Suppressor macrophage treated with lipopolysaccharide for 1 hour (primary cell): ENCODE results near the gene TRPM2.

Experiments
- DNase-seq, 3 donors: peaks; one replicate each; pipeline ENCODE4 v3.0.0-alpha.2; 2020 to 2022

Gene TRPM2

DNA sequence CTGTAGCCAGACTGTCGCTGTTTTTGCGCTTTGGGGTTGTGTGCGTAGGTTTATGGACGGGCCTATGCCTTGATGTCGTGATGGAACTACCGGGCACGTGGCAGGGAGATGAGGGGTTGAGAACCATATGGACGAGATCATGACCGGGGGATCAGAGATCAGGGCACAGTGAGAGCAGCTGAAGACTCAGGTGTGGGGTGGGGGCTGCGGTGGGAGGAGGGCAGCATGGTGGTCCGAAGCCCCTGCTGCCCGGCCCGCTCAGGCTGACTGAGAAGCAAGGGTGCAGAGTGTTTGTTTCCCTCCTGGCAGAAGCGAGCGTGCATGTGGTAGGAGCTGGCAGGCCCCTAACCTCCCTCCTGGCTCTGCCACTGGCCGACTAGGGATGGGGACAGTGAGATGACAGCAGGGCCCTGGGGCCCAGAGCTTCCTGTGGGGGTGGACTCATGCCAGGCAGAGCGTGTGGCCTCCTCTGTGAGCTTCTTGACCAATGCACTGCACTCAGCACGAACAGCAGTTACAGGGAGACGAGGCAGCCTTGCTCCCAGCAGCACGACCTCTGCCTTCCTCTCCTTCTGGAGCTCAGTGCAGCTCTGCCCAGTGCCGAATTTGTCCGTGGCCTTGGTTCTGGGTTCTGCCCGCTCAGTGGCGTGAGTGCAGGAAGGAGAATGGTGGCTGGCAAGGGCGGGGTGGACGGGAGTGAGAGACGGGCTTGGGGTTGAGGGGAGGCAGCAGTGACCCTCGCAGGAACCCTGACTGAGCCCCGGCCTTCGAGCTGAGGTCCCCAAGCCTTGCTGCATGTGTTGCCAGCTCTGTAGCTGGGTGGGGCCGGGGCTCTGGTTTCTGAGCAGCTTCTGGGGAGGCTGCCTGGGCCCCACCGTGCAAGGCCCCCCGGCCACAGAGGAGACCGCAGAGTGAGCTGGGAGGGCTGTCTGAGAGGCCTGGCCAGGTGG lies 79.7 kb downstream of the TRPM2 start:
- no peak for DNase-seq

GRCh38 chr21:44433791-44434567 lies 80.6 kb downstream of the TRPM2 start:
- no peak for DNase-seq

DNA sequence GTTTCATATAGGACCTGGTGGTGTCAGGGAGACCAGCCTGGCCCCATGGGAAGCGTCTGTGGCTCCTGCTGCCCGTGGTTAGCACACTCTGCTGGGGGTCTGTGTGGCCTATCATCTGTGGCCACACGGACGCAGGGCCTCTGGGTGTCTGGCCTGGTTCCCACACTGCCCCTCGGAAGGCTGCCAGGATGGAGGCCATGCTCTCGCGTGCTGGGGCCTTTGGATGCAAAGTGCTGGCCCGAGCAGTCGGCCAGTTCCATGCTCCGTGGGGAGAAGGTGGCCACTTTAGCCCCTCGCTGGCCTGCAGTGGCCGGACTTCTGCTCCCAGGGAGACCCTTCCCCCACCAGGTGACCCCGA lies 81.1 kb downstream of the TRPM2 start:
- DNase-seq: no peak

DNA sequence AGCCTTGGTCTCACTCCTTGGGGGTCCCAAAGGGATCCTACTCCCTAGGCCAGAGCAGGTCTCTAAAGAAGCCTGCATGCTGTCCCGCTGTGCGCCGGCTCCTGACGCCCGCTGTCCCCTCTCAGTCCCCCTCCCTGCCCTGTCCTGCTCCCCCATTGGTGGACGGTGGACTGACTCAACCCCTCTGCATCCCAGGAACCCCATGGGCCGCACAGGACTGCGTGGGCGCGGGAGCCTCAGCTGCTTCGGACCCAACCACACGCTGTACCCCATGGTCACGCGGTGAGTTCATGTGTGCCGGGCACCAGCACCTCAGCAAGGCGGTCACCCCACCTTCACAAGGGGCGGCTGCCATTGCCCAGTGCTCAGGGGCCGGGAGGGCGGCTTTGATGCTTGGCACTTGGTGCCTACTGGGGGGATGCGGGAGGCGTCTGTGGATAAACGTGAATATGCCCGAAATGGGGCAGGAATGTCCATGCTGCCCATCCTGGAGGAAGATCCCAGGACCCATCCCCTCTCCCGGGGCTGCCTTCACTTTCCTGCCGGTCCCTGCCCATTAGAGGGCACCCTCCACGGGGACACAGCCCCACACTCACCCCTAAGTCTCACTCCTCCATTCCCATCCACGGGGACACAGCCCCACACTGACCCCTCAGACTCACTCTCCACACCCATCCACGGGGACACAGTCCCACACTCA lies 81.7 kb downstream of the TRPM2 start:
- no peak for DNase-seq

GRCh38 chr21:44436111-44436611 lies 82.7 kb downstream of the TRPM2 start:
- DNase-seq: no peak

DNA sequence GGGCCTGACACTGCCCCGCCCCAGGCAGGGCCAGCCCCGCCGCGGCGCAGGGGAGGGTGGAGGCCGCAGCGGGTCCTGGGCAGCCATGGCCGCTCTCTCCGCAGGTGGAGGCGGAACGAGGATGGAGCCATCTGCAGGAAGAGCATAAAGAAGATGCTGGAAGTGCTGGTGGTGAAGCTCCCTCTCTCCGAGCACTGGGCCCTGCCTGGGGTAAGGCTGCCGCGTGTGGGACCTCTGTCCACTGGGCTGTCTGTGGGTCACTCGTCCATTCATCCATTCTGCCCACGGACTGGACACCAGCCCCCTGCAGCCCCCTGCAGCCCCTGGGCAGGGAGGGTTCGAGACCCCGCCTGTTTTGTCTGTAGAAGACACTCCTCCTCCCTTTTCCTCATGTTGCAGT lies 83.5 kb downstream of the TRPM2 start:
- DNase-seq: no peak

GRCh38 chr21:44437371-44437695 lies 83.9 kb downstream of the TRPM2 start:
- DNase-seq: no peak

- DNase-seq: no peak
These were observed 84.4 kb downstream of the TRPM2 start for GRCh38 chr21:44437696-44438431.

DNA sequence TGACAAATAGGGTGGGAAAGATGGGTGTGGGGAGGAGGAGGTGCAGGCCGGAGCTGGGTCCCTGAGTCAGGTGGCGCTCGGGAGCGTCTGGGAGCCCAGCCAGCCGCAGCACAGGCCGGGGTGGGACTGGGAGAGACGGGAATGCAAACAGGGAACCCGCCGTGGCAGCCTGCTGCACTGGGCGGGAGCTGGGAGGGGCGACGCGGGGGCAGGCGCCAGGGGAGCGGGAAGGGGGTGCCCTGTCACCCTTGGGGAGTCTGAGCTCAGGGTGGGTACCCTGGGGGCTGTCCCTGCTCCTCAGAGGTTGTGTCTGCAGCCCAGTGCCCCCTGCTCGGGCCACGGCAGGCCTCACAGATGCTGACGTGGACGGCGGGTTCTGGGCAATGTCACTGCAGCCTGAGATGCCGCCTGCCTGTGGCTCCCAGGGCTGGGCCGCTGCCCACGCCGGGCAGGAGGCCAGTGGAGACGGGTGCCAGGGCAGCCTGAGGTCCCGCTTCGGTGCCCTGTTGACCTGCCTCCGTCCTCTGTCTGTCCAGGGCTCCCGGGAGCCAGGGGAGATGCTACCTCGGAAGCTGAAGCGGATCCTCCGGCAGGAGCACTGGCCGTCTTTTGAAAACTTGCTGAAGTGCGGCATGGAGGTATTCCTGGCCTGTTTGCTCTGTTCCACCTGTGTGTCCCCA lies 85.2 kb downstream of the TRPM2 start:
- DNase-seq: no peak

GRCh38 chr21:44439211-44439600 lies 85.8 kb downstream of the TRPM2 start:
- no peak for DNase-seq

DNA sequence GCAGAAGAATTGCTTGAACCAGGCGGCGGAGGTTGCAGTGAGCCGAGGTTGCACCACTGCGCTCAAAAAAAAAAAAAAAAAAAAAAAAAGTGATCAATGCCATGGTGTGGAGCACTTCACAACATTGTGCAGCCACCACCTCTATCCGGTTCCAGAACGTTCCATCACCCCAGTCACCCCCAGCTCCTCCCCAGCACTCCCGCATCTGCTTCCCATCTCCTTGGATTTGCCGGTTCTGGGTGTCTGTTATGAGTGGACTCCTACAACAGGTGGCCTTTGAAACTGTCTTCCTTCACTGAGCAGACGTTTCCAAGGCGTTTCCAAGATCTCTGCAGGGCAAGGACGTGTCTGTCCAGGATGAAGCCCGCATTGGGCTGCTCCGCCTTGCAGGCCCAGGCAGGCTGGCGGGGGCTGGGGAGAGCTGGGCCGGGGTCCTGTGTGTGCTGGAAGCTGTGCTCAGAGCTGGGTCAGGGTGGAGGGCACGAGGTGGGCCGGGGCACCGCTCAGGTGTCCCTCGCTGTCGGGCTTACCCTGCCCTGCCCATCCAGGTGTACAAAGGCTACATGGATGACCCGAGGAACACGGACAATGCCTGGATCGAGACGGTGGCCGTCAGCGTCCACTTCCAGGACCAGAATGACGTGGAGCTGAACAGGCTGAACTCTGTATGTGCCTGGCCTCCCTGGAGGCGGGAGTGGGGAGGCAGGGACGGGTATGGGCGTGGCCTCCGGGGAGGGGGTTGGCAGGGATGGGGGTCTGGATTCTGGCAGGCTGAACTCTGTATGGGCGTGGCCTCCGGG lies 87.0 kb downstream of the TRPM2 start:
- DNase-seq: no peak

GRCh38 chr21:44441041-44441400 lies 87.6 kb downstream of the TRPM2 start:
- no peak for DNase-seq

DNA sequence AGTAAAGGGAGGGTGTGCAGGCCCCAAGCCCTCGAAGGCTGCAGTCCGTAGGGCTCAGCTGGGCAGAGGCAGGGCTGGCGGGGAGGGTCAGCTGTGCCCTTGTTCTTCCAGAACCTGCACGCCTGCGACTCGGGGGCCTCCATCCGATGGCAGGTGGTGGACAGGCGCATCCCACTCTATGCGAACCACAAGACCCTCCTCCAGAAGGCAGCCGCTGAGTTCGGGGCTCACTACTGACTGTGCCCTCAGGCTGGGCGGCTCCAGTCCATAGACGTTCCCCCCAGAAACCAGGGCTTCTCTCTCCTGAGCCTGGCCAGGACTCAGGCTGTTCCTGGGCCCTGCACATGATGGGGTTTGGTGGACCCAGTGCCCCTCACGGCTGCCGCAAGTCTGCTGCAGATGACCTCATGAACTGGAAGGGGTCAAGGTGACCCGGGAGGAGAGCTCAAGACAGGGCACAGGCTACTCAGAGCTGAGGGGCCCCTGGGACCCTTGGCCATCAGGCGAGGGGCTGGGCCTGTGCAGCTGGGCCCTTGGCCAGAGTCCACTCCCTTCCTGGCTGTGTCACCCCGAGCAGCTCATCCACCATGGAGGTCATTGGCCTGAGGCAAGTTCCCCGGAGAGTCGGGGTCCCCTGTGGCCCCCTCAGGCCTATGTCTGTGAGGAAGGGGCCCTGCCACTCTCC lies 88.3 kb downstream of the TRPM2 start:
- DNase-seq: no peak

DNA sequence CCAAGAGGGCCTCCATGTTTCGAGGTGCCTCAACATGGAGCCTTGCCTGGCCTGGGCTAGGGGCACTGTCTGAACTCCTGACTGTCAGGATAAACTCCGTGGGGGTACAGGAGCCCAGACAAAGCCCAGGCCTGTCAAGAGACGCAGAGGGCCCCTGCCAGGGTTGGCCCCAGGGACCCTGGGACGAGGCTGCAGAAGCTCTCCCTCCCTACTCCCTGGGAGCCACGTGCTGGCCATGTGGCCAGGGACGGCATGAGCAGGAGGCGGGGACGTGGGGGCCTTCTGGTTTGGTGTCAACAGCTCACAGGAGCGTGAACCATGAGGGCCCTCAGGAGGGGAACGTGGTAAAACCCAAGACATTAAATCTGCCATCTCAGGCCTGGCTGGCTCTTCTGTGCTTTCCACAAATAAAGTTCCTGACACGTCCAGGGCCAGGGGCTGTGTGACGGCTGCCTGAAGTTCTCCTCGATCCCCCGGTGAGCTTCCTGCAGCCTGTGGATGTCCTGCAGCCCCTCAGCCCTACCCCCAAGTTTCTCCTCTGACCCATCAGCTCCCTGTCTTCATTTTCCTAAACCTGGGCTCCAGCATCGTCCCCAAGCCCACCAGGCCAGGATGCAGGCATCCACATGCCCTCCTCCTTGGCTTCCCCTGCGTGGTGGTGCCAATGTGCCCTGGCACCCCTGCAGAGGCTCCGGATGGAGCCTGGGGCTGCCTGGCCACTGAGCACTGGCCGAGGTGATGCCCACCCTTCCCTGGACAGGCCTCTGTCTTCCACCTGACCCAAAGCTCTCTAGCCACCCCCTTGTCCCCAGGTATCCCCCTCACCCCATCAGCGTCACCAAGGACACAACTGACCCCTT lies 89.1 kb downstream of the TRPM2 start:
- DNase-seq: no peak

GRCh38 chr21:44443291-44443890 lies 90.0 kb downstream of the TRPM2 start:
- no peak for DNase-seq

GRCh38 chr21:44443891-44444285 lies 90.5 kb downstream of the TRPM2 start:
- no peak for DNase-seq

DNA sequence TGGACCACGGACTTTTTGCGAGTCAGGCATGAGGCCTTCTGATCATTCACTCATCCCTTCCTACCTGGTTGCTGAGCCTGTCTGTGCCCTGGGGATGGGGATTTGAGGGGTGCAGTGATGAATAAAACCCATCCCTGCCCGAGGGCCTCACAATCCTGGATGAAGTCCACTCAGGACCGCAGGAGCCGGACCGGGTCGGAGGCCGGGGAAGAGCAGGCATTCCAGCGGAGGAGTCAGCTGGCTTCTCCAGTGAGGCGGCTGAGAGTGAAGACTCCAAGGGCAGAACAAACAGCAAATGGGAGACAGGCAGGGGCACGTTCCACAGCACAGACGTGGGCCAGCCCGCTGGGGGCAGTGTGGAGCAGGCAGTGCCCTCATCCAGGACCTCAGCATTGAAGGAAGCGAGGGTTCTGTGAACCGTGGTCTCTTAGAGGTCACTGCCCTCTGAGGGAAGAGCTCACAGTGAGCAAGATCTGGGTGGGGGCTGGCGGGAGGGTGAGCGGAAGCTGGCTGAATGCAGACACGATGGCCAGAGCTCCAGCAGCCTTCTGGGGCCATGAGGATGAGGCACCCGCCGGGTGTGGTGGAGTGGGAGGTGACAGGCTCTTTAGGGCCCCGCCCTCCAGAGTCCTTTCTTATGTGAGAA lies 91.0 kb downstream of the TRPM2 start:
- DNase-seq: no peak

- DNase-seq: no peak
These were observed 91.9 kb downstream of the TRPM2 start for GRCh38 chr21:44445145-44445812.
